ENCODE data around the gene DNAH14. TPM values are rescaled to one million over a fixed set of nuclear protein-coding genes. Genes with fewer than 3 reads are reported as not detected.

The DNAH14 gene
- total RNA-seq, 3 donors from 2014 or later, result 6.1 to 38.6 (median 23.9) TPM

GRCh38 chr1:225257081-225257480 is 327.6 kb downstream of the DNAH14 start:
- Histone ChIP-seq H3K9me3 (peaks cover 9 to 15% of the 10 kb centered on the region in 2 donors), H3K4me3 (no peak overlapping the region), H3K4me1 (no peaks in the 10 kb centered on the region), H3K27me3 (no peaks in the 10 kb centered on the region), H3K27ac (no peak overlapping the region), H3K36me3 (no peaks in the 10 kb centered on the region)
- no peak for DNase-seq (ENCODE audit: low spot score in 2 of 2)
- no peak for TF ChIP-seq CTCF (IDR thresholded peaks at IDR 0.05)
- no peak for TF ChIP-seq POLR2AphosphoS5 (IDR thresholded peaks at IDR 0.05)
- intact Hi-C loops (cut with DNase I; ENCODE audit: low total_unique reads), result no loop called here

- intact Hi-C loops (cut with DNase I; ENCODE audit: low total_unique reads), result no loop called here
- Histone ChIP-seq H3K36me3 (no peaks in the 10 kb centered on the region), H3K27me3 (no peaks in the 10 kb centered on the region), H3K9me3 (peaks cover 9 to 15% of the 10 kb centered on the region in 2 donors), H3K4me3 (no peak overlapping the region), H3K4me1 (no peaks in the 10 kb centered on the region), H3K27ac (no peak overlapping the region)
- TF ChIP-seq POLR2A (IDR thresholded peaks at IDR 0.05) (no peak), CTCF (IDR thresholded peaks at IDR 0.05) (no peak), POLR2AphosphoS5 (IDR thresholded peaks at IDR 0.05) (no peak)
- no peak for DNase-seq (ENCODE audit: low spot score in 2 of 2)
Measured at GRCh38 chr1:225258811-225259210, 329.3 kb downstream of the DNAH14 start.

GRCh38 chr1:225259542-225259941 is 330.1 kb downstream of the DNAH14 start:
- no peaks in the 10 kb centered on the region for H3K27me3 ChIP-seq
- no peak overlapping the region for H3K4me3 ChIP-seq
- peaks cover 9 to 15% of the 10 kb centered on the region in 2 donors for H3K9me3 ChIP-seq
- H3K27ac ChIP-seq, result no peak overlapping the region
- intact Hi-C loops (cut with DNase I; ENCODE audit: low total_unique reads), result no loop called here
- no peak for TF ChIP-seq POLR2AphosphoS5 (IDR thresholded peaks at IDR 0.05)
- no peak for TF ChIP-seq POLR2A (IDR thresholded peaks at IDR 0.05)
- TF ChIP-seq CTCF (IDR thresholded peaks at IDR 0.05), result no peak
- DNase-seq (ENCODE audit: low spot score in 2 of 2), result no peak
- no peaks in the 10 kb centered on the region for H3K36me3 ChIP-seq
- H3K4me1 ChIP-seq, result no peaks in the 10 kb centered on the region

GRCh38 chr1:225260319-225260718 is 330.8 kb downstream of the DNAH14 start:
- Histone ChIP-seq H3K4me1 (no peaks in the 10 kb centered on the region), H3K36me3 (no peaks in the 10 kb centered on the region), H3K9me3 (peaks cover 9 to 12% of the 10 kb centered on the region in 2 donors), H3K27ac (no peak overlapping the region), H3K27me3 (no peaks in the 10 kb centered on the region), H3K4me3 (no peak overlapping the region)
- no peak for TF ChIP-seq POLR2A (IDR thresholded peaks at IDR 0.05)
- TF ChIP-seq CTCF (IDR thresholded peaks at IDR 0.05), result no peak
- TF ChIP-seq POLR2AphosphoS5 (IDR thresholded peaks at IDR 0.05), result no peak
- no peak for DNase-seq (ENCODE audit: low spot score in 2 of 2)
- intact Hi-C loops (cut with DNase I; ENCODE audit: low total_unique reads), result no loop called here

- Histone ChIP-seq H3K27ac (no peak overlapping the region), H3K9me3 (peaks cover 13 to 18% of the 10 kb centered on the region in 2 donors), H3K4me3 (no peak overlapping the region), H3K36me3 (no peaks in the 10 kb centered on the region), H3K4me1 (no peaks in the 10 kb centered on the region), H3K27me3 (no peaks in the 10 kb centered on the region)
- intact Hi-C loops (cut with DNase I; ENCODE audit: low total_unique reads), result no loop called here
- DNase-seq (ENCODE audit: low spot score in 2 of 2), result no peak
- TF ChIP-seq POLR2AphosphoS5 (IDR thresholded peaks at IDR 0.05) (no peak), POLR2A (IDR thresholded peaks at IDR 0.05) (no peak), CTCF (IDR thresholded peaks at IDR 0.05) (no peak)
Measured at GRCh38 chr1:225277445-225277844, 348.0 kb downstream of the DNAH14 start.

Data from breast epithelium (tissue), 4 donors.